H9 (cell line): ENCODE results near the gene MAP1LC3B. TPM values are rescaled to one million over a fixed set of nuclear protein-coding genes. Genes with fewer than 3 reads are reported as not detected.

Experiments
- DNase-seq: peaks from one replicate; pipeline ENCODE4 v3.0.0-alpha.2; 2017
- H2AFZ ChIP-seq: one replicate; pipeline ENCODE4 v1.6.1; 2013; ENCODE audit warnings: mild to moderate bottlenecking, low read length, control low read depth, moderate library complexity
- H2AK5ac ChIP-seq: 2 replicates; pipeline ENCODE4 v1.6.1; 2013; ENCODE audit warnings: low read length, control low read depth, mixed read lengths; ENCODE audit not compliant: insufficient read length
- H2BK120ac ChIP-seq: one replicate; pipeline ENCODE4 v1.6.1; 2013; ENCODE audit warnings: low read depth, mild to moderate bottlenecking, low read length, control low read depth, inconsistent platforms; ENCODE audit not compliant: poor library complexity, severe bottlenecking
- H2BK12ac ChIP-seq: 2 replicates; pipeline ENCODE4 v1.6.1; 2013; ENCODE audit warnings: low read length, control low read depth, mixed read lengths, low read depth; ENCODE audit not compliant: insufficient read length
- H2BK15ac ChIP-seq: 2 replicates; pipeline ENCODE4 v1.6.1; 2013; ENCODE audit warnings: low read depth, low read length, control low read depth
- H2BK20ac ChIP-seq: one replicate; pipeline ENCODE4 v1.6.1; 2013; ENCODE audit warnings: low read depth, mild to moderate bottlenecking, low read length, control low read depth, inconsistent platforms; ENCODE audit not compliant: poor library complexity, severe bottlenecking
- H2BK5ac ChIP-seq: 2 replicates; pipeline ENCODE4 v1.6.1; 2013; ENCODE audit warnings: low read length, control low read depth, mixed read lengths; ENCODE audit not compliant: insufficient read length
- H3K14ac ChIP-seq: 2 replicates; pipeline ENCODE4 v1.6.1; 2013; ENCODE audit warnings: low read length, control low read depth; ENCODE audit not compliant: insufficient read depth
- H3K18ac ChIP-seq: 2 replicates; pipeline ENCODE4 v1.6.1; 2013; ENCODE audit warnings: low read depth, mild to moderate bottlenecking, mixed read lengths, low read length, control low read depth; ENCODE audit not compliant: insufficient read length
- H3K23ac ChIP-seq: 2 replicates; pipeline ENCODE4 v1.6.1; 2013; ENCODE audit warnings: low read length, control low read depth, mixed read lengths, low read depth; ENCODE audit not compliant: insufficient read length
- H3K23me2 ChIP-seq: 2 replicates; pipeline ENCODE4 v1.6.1; 2013; ENCODE audit warnings: low read depth, mild to moderate bottlenecking, mixed read lengths, low read length, control low read depth; ENCODE audit not compliant: insufficient read length, poor library complexity, severe bottlenecking
- H3K27ac ChIP-seq: 2 replicates; pipeline ENCODE4 v1.5.1; 2013; ENCODE audit warnings: low read length, control low read depth, mixed read lengths, low read depth; ENCODE audit not compliant: insufficient read length
- H3K27me3 ChIP-seq: 2 replicates; pipeline ENCODE4 v1.6.1; 2013; ENCODE audit warnings: low read length, control low read depth, inconsistent platforms; ENCODE audit not compliant: insufficient read depth
- H3K4ac ChIP-seq: 2 replicates; pipeline ENCODE4 v1.6.1; 2013; ENCODE audit warnings: low read depth, mild to moderate bottlenecking, control low read depth, inconsistent platforms, low read length, moderate library complexity
- H3K4me1 ChIP-seq: 2 replicates; pipeline ENCODE4 v1.6.1; 2013; ENCODE audit warnings: low read length, control low read depth, inconsistent platforms; ENCODE audit not compliant: insufficient read depth
- H3K4me2 ChIP-seq: 2 replicates; pipeline ENCODE4 v1.6.1; 2013; ENCODE audit warnings: low read length, control low read depth, mixed read lengths; ENCODE audit not compliant: insufficient read length, insufficient read depth
- H3K56ac ChIP-seq: 2 replicates; pipeline ENCODE4 v1.6.1; 2013; ENCODE audit warnings: low read depth, mild to moderate bottlenecking, mixed read lengths, low read length, control low read depth; ENCODE audit not compliant: insufficient read length
- H3K79me1 ChIP-seq: 2 replicates; pipeline ENCODE4 v1.6.1; 2013; ENCODE audit warnings: low read depth, mild to moderate bottlenecking, moderate library complexity, low read length, control low read depth, inconsistent platforms; ENCODE audit not compliant: insufficient read depth, poor library complexity, severe bottlenecking
- H3K79me2 ChIP-seq: 2 replicates; pipeline ENCODE4 v1.6.1; 2013; ENCODE audit warnings: low read length, control low read depth, inconsistent platforms; ENCODE audit not compliant: insufficient read depth
- H3K9ac ChIP-seq: 2 replicates; pipeline ENCODE4 v1.6.1; 2013; ENCODE audit warnings: low read length, control low read depth, mixed read lengths; ENCODE audit not compliant: insufficient read length; ENCODE audit errors: extremely low read depth
- H3K9me3 ChIP-seq: one replicate; pipeline ENCODE4 v1.6.1; 2013; ENCODE audit warnings: low read depth, low read length, inconsistent platforms; ENCODE audit not compliant: control insufficient read depth
- H3T11ph ChIP-seq: one replicate; pipeline ENCODE4 v1.6.1; 2013; ENCODE audit warnings: mild to moderate bottlenecking, low read length, control low read depth, inconsistent platforms
- H4K20me1 ChIP-seq: one replicate; pipeline ENCODE4 v1.6.1; 2013; ENCODE audit not compliant: control insufficient read depth, insufficient read length, insufficient read depth
- H4K5ac ChIP-seq: 2 replicates; pipeline ENCODE4 v1.6.1; 2013; ENCODE audit warnings: low read depth, mild to moderate bottlenecking, mixed read lengths, low read length, control low read depth; ENCODE audit not compliant: insufficient read length
- H4K8ac ChIP-seq: replicated peaks from 2 replicates; pipeline ENCODE4 v1.6.1; 2013; ENCODE audit warnings: low read length, control low read depth, mixed read lengths, low read depth; ENCODE audit not compliant: insufficient read length
- H4K91ac ChIP-seq: 2 replicates; pipeline ENCODE4 v1.6.1; 2013; ENCODE audit warnings: low read depth, mild to moderate bottlenecking, moderate library complexity, mixed read lengths, low read length, control low read depth; ENCODE audit not compliant: insufficient read length
- H3K27ac Mint-ChIP-seq, 3 experiments: 2 replicates in 2 of 3; 3 replicates in 1 of 3; pipeline ENCODE4 v1.8.0; 2020 to 2021; ENCODE audit warnings: mixed read lengths in 3 of 3, mild to moderate bottlenecking in 1 of 3, moderate library complexity in 1 of 3
- H3K27me3 Mint-ChIP-seq: 2 replicates; pipeline ENCODE4 v1.8.0; 2021; ENCODE audit warnings: low read depth, mild to moderate bottlenecking, moderate library complexity, mixed read lengths
- H3K36me3 Mint-ChIP-seq, 3 experiments: 2 replicates in 2 of 3; 3 replicates in 1 of 3; pipeline ENCODE4 v1.8.0; 2020 to 2021; ENCODE audit warnings: low read depth in 3 of 3, mixed read lengths in 3 of 3; ENCODE audit not compliant: insufficient read depth in 1 of 3
- H3K4me1 Mint-ChIP-seq, 2 experiments: 2 replicates each; pipeline ENCODE4 v1.8.0; 2020; ENCODE audit warnings: mixed read lengths in 2 of 2
- H3K4me3 Mint-ChIP-seq, 2 experiments: 2 replicates in 1 of 2; 3 replicates in 1 of 2; pipeline ENCODE4 v1.8.0; 2020 to 2021; ENCODE audit warnings: mild to moderate bottlenecking in 2 of 2, mixed read lengths in 2 of 2, moderate library complexity in 1 of 2
- H3K9me3 Mint-ChIP-seq, 2 experiments: 2 replicates in 1 of 2; 3 replicates in 1 of 2; pipeline ENCODE4 v1.8.0; 2020; ENCODE audit warnings: mild to moderate bottlenecking in 2 of 2, mixed read lengths in 2 of 2, moderate library complexity in 1 of 2
- WGBS: extraction: QIAGEN DNeasy Blood & Tissue Kit; methylation state at CpG from one replicate; pipeline ENCODE4 v1.1.7; 2013; ENCODE audit warnings: missing lambda C conversion rate, low lambda C conversion rate, mixed read lengths; ENCODE audit not compliant: insufficient read length; ENCODE audit errors: extremely low coverage; 5-methylcytosine and 5-hydroxymethylcytosine counted together
- total RNA-seq: library from RNA; stranded (reverse); gene quantifications from 2 replicates; pipeline ENCODE4 v1.2.1, GENCODE V29; 2021
- TF ChIP-seq, protein P1 (sequence below): fragments of 200-600 bp; sonication (generic); conservative IDR thresholded peaks from 3 replicates; pipeline ENCODE4 v1.8.0; 2021; ENCODE audit warnings: antibody characterized with exemption, mild to moderate bottlenecking

MAP1LC3B gene
- total RNA-seq, 1 experiment from 2014 or later: 47.1 TPM

DNA sequence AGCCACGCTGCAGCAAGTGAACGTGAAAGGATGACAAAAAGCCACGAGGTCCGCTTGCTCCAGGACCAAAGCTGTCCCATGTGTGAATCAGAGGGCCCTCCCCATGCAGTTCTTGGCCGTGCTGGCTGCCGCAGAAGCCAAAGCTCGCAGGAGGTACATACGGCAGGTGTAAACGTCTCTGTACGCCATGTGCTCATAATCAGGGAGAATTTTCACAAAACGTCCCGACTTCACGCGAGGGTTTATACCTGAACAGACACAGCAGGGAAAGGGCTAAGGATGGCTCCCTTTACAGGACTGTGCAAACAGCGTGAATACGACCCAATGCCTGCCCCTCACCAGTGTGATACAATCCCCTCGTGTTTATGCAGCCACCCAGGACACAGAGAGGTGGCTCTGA lies 33.9 kb upstream of the MAP1LC3B start:
- no peak overlapping the region for H3T11ph ChIP-seq
- TF ChIP-seq, protein P1, sequence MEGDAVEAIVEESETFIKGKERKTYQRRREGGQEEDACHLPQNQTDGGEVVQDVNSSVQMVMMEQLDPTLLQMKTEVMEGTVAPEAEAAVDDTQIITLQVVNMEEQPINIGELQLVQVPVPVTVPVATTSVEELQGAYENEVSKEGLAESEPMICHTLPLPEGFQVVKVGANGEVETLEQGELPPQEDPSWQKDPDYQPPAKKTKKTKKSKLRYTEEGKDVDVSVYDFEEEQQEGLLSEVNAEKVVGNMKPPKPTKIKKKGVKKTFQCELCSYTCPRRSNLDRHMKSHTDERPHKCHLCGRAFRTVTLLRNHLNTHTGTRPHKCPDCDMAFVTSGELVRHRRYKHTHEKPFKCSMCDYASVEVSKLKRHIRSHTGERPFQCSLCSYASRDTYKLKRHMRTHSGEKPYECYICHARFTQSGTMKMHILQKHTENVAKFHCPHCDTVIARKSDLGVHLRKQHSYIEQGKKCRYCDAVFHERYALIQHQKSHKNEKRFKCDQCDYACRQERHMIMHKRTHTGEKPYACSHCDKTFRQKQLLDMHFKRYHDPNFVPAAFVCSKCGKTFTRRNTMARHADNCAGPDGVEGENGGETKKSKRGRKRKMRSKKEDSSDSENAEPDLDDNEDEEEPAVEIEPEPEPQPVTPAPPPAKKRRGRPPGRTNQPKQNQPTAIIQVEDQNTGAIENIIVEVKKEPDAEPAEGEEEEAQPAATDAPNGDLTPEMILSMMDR: no peak
- H2BK15ac ChIP-seq: no peak overlapping the region
- no peaks in the 10 kb centered on the region for H4K20me1 ChIP-seq
- H3K4me2 ChIP-seq: no peak overlapping the region
- H3K9me3 Mint-ChIP-seq: no peaks in the 10 kb centered on the region
- H3K4me1 ChIP-seq: no peaks in the 10 kb centered on the region
- no peak overlapping the region for H2BK5ac ChIP-seq
- no peak overlapping the region for H3K23ac ChIP-seq
- no peak overlapping the region for H3K18ac ChIP-seq
- H3K4ac ChIP-seq: no peak overlapping the region
- H3K23me2 ChIP-seq: no peaks in the 10 kb centered on the region
- H3K79me2 ChIP-seq: no peaks in the 10 kb centered on the region
- no peak overlapping the region for H4K5ac ChIP-seq
- no CpG with 5 or more reads among the region's 17 CpGs for WGBS
- no peaks in the 10 kb centered on the region for H3K4me1 Mint-ChIP-seq
- H4K91ac ChIP-seq: no peak overlapping the region
- H3K27me3 Mint-ChIP-seq: no peaks in the 10 kb centered on the region
- no peak overlapping the region for H3K27ac ChIP-seq
- no peaks in the 10 kb centered on the region for H3K9me3 ChIP-seq
- no peak overlapping the region for H2AFZ ChIP-seq
- no peaks in the 10 kb centered on the region for H3K79me1 ChIP-seq
- H2BK12ac ChIP-seq: no peak overlapping the region
- no peak overlapping the region for H2BK20ac ChIP-seq
- H3K27ac Mint-ChIP-seq: no peak overlapping the region; a peak in 1 of 7 replicates
- no peak overlapping the region for H2AK5ac ChIP-seq
- no peak overlapping the region for H3K56ac ChIP-seq
- DNase-seq: no peak
- H3K4me3 Mint-ChIP-seq: no peak overlapping the region
- no peak overlapping the region for H4K8ac ChIP-seq
- H3K36me3 Mint-ChIP-seq: peaks cover 4 to 43% (median 26%) of the 10 kb centered on the region in 3 experiments; a peak in 6 of 7 replicates
- no peak overlapping the region for H3K9ac ChIP-seq
- no peaks in the 10 kb centered on the region for H3K27me3 ChIP-seq
- no peak overlapping the region for H2BK120ac ChIP-seq
- H3K14ac ChIP-seq: no peak overlapping the region; the same call in 1 of the 2 replicates
